Naive B cell (primary cell): ENCODE data around the gene FRMD4A. TPM values are rescaled to one million over a fixed set of nuclear protein-coding genes. Genes with fewer than 3 reads are reported as not detected.

ENCODE experiments used
- ATAC-seq, 2 donors: fragments of 150-1000 bp; cut with Tn5 transposase; 2 replicates each; pipeline ENCODE4 v1.10.0; 2021; ENCODE audit warnings: low read depth in 2 of 2, mild to moderate bottlenecking in 2 of 2, moderate library complexity in 2 of 2
- DNase-seq: peaks from one replicate; pipeline ENCODE4 v3.0.0; 2022
- H3K27ac Mint-ChIP-seq, 6 donors: one replicate each; pipeline ENCODE4 v1.8.0; 2020 to 2022; ENCODE audit warnings: mild to moderate bottlenecking in 6 of 6, mixed read lengths in 6 of 6, moderate library complexity in 5 of 6, inconsistent platforms in 2 of 6
- H3K27me3 Mint-ChIP-seq, 3 donors: one replicate each; pipeline ENCODE4 v1.8.0; 2021 to 2022; ENCODE audit warnings: mixed read lengths in 3 of 3, mild to moderate bottlenecking in 1 of 3
- H3K36me3 Mint-ChIP-seq, 2 donors: one replicate each; pipeline ENCODE4 v1.8.0; 2020 to 2022; ENCODE audit warnings: mixed read lengths in 2 of 2, inconsistent platforms in 1 of 2, mild to moderate bottlenecking in 1 of 2
- H3K4me1 Mint-ChIP-seq, 3 donors: one replicate each; pipeline ENCODE4 v1.8.0; 2020 to 2022; ENCODE audit warnings: mixed read lengths in 3 of 3, inconsistent platforms in 1 of 3, mild to moderate bottlenecking in 1 of 3, moderate library complexity in 1 of 3
- H3K4me3 Mint-ChIP-seq, 8 donors: one replicate each; pipeline ENCODE4 v1.8.0; 2020 to 2022; ENCODE audit warnings: mild to moderate bottlenecking in 8 of 8, mixed read lengths in 8 of 8, moderate library complexity in 8 of 8, inconsistent platforms in 2 of 8
- H3K9me3 Mint-ChIP-seq, 7 donors: one replicate each; pipeline ENCODE4 v1.8.0; 2020 to 2022; ENCODE audit warnings: mixed read lengths in 7 of 7, mild to moderate bottlenecking in 5 of 7, inconsistent platforms in 2 of 7, moderate library complexity in 1 of 7
- polyA plus RNA-seq, 6 donors: library from polyadenylated mRNA; unstranded; fragments of 300-500 nt; fragmentation: Illumina TruSeq; gene quantifications; one replicate each; pipeline ENCODE4 v1.2.3, GENCODE V29; 2021; ENCODE audit warnings: low read depth in 6 of 6

The FRMD4A gene
- polyA plus RNA-seq, 6 donors from 2014 or later: 0.09 to 0.20 (median 0.10) TPM; not detected in 3

GRCh38 chr10:14181567-14181936 is 149.2 kb downstream of the FRMD4A start:
- DNase-seq: no peak
- Mint-ChIP-seq H3K4me3 (no peak overlapping the region), H3K27me3 (peaks cover 25 to 43% (median 40%) of the 10 kb centered on the region in 3 donors), H3K27ac (peak overlapping the region in 1 of 6 donors; percentile 21), H3K9me3 (peaks cover 0 to 14% (median 1%) of the 10 kb centered on the region in 7 donors), H3K4me1 (peaks cover 18 to 36% (median 28%) of the 10 kb centered on the region in 3 donors), H3K36me3 (peaks cover 0 to 21% of the 10 kb centered on the region in 2 donors)
- no peak for ATAC-seq

- no peak for DNase-seq
- no peak for ATAC-seq
- H3K9me3 Mint-ChIP-seq: peaks cover 0 to 14% (median 1%) of the 10 kb centered on the region in 7 donors
- peaks cover 0 to 23% of the 10 kb centered on the region in 2 donors for H3K36me3 Mint-ChIP-seq
- peak overlapping the region in 1 of 6 donors; percentile 21 for H3K27ac Mint-ChIP-seq
- H3K4me1 Mint-ChIP-seq: peaks cover 13 to 31% (median 23%) of the 10 kb centered on the region in 3 donors
- H3K27me3 Mint-ChIP-seq: peaks cover 28 to 49% (median 45%) of the 10 kb centered on the region in 3 donors
- H3K4me3 Mint-ChIP-seq: no peak overlapping the region
These were observed 149.7 kb downstream of the FRMD4A start for GRCh38 chr10:14180911-14181566.

DNA sequence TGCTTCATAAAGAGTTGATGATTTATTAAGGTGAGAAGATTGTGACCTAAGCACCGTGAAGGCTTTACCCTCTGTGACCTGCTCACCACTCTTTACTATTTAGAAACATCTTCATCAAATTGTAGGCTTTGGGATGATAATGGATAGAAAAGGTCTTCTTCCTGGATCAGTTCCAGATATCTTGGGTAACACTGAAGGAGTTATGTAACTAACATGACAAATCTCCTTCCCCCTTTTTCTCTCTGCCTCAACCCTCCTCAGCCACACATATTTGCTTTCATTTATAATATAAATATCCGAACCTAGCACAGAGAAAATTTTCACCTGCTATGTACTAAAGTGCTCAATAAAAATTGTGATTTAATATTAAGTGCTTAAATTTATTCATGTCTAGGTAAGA is 151.5 kb downstream of the FRMD4A start:
- Mint-ChIP-seq H3K36me3 (peaks cover 0 to 17% of the 10 kb centered on the region in 2 donors), H3K27ac (no peak overlapping the region), H3K4me1 (peaks cover 9 to 23% (median 13%) of the 10 kb centered on the region in 3 donors), H3K9me3 (peaks cover 0 to 14% (median 0%) of the 10 kb centered on the region in 7 donors), H3K4me3 (no peak overlapping the region), H3K27me3 (peaks cover 42 to 66% (median 62%) of the 10 kb centered on the region in 3 donors)
- no peak for DNase-seq
- no peak for ATAC-seq

DNA sequence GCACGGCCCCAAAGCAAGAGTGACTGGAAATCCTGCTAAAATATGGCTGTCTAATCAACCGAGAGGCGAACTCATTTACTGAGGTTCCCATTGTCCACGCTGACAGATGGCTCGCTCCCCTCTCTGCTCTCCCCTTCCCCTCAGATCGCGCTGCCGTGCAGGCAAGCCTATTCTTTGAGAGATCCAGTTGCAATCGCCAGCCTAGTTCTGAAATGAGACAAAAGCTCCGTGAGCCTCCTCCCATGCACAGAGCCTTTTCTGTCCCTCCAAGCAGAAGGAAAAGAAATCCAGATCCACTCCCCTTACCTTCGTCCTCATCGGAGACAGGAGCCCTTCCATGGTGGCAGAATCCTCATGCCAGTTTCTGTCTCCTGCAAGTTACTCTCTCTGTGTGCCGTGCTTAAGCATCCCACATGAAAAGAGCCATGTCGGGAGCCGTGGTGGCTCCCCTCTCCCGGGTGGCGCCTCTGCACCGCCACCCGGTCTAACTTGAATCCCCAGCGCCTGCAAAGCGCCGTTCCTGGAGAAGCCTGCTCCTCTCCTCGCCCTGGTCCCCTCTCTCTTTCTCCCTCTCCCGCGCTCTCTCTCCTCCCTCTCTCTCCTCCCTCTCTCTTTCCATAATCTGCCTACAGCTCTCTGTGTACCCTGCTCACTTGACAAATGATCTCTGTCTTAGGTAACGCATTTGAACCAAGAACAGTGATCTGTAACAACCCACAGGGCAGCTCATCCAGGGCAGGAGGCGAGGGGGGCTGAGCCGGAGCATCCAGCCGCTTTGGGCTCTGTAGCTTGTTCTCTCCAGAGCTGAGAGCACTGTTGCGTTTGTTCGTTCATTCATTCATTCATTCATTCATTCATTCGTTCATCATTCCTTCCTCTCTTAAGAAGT is 156.8 kb downstream of the FRMD4A start:
- H3K27me3 Mint-ChIP-seq: peaks cover 67 to 76% (median 70%) of the 10 kb centered on the region in 3 donors
- H3K27ac Mint-ChIP-seq: peak overlapping the region in 4 of 6 donors; percentile 2 to 79 (median 15)

GRCh38 chr10:14173391-14173705 is 157.4 kb downstream of the FRMD4A start:
- ATAC-seq: peak; percentile 56 to 70
- H3K36me3 Mint-ChIP-seq: peaks cover 0 to 9% of the 10 kb centered on the region in 2 donors
- H3K27me3 Mint-ChIP-seq: peaks cover 66 to 81% (median 76%) of the 10 kb centered on the region in 3 donors
- H3K9me3 Mint-ChIP-seq: peaks cover 0 to 4% (median 0%) of the 10 kb centered on the region in 7 donors
- H3K4me1 Mint-ChIP-seq: peaks cover 11 to 26% (median 19%) of the 10 kb centered on the region in 3 donors
- peak overlapping the region; percentile 76 to 93 (median 86) for H3K4me3 Mint-ChIP-seq
- H3K27ac Mint-ChIP-seq: peak overlapping the region in 1 of 6 donors; percentile 2
- no peak for DNase-seq

More for the DNA sequence above, 156.8 kb downstream of the FRMD4A start:
- peak; percentile 32 to 52 for ATAC-seq
- Mint-ChIP-seq H3K9me3 (peaks cover 0 to 4% (median 0%) of the 10 kb centered on the region in 7 donors), H3K4me1 (peaks cover 11 to 26% (median 19%) of the 10 kb centered on the region in 3 donors), H3K36me3 (peaks cover 0 to 9% of the 10 kb centered on the region in 2 donors), H3K4me3 (peak overlapping the region; percentile 76 to 93 (median 86))
- DNase-seq: peak; percentile 14

DNA sequence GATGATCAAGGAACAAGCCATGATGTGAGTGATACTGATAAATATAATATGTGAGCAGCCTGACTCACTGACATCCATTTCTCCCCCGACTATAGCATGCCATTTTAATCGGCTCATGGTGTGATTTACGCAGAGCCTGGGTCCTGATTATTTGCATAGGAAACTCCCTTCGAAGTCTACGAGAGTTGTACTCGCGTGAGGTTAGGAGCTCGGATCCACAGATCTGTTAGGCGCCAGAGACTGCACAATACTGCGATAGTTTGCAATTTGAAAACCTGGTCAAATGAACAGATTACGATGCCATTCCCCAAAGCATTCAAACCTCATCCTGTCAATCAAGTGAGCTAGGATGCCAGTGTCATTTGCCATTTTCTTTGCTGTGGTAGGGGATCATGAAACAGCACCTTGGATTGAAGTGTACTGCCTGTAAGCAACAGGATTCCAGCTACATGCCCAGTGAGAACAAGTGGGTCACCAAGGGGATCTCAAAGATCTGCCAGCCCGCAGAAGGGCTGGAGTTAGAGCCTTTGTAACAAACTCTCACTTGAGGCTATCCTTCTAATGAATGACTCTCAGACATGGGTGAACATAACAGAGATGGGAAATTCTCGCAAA is 158.3 kb downstream of the FRMD4A start:
- Mint-ChIP-seq H3K4me3 (peak overlapping the region in 1 of 8 donors; percentile 93), H3K4me1 (peaks cover 11 to 26% (median 19%) of the 10 kb centered on the region in 3 donors), H3K9me3 (peaks cover 0 to 4% (median 0%) of the 10 kb centered on the region in 7 donors), H3K27me3 (peaks cover 71 to 82% (median 82%) of the 10 kb centered on the region in 3 donors), H3K27ac (no peak overlapping the region), H3K36me3 (peaks cover 0 to 9% of the 10 kb centered on the region in 2 donors)
- no peak for DNase-seq
- ATAC-seq: no peak

- Mint-ChIP-seq H3K4me1 (peaks cover 11 to 26% (median 19%) of the 10 kb centered on the region in 3 donors), H3K27me3 (peaks cover 71 to 81% (median 81%) of the 10 kb centered on the region in 3 donors), H3K4me3 (no peak overlapping the region), H3K9me3 (no peaks in the 10 kb centered on the region), H3K27ac (no peak overlapping the region), H3K36me3 (no peaks in the 10 kb centered on the region)
- ATAC-seq (no peak), DNase-seq (no peak)
These were observed 159.4 kb downstream of the FRMD4A start for GRCh38 chr10:14171336-14171735.

DNA sequence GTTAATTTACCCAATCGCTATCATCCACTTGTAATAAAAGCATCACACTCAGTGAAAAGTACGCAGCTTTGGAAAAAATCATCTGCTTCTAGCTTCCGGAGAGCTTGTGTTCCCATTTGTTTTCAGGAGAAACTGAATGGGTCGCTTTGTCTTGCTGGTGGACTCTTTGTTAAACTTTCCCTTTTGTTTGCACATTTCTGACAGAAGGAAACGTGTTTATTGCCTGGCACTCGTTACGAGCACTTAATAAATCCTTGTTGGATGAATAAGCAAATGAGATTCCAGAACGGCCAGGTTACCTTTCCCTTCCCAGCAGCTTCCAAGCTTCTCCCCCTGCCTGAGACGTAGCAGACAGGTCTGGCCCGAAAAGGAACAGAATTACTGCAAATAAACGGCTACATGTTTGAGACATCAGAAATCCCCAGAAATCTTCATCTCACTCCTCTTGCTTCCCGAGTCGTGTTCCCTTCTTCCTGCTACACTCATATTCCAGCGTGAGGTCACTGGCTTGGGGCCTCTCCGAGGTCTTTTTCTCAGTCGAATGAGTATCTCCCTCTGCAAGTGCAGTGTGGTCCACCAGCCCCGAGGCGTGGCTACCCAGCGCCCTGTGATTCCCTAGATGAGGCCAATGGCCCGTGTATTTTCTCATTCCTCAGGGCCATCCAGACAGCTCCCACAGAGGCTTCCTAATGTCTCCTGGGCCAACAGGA is 167.2 kb downstream of the FRMD4A start:
- DNase-seq (no peak), ATAC-seq (no peak)
- H3K9me3 Mint-ChIP-seq: peaks cover 0 to 5% (median 0%) of the 10 kb centered on the region in 7 donors
- H3K4me3 Mint-ChIP-seq: no peak overlapping the region
- H3K4me1 Mint-ChIP-seq: no peaks in the 10 kb centered on the region
- peaks cover 40 to 65% (median 63%) of the 10 kb centered on the region in 3 donors for H3K27me3 Mint-ChIP-seq
- no peak overlapping the region for H3K27ac Mint-ChIP-seq
- no peaks in the 10 kb centered on the region for H3K36me3 Mint-ChIP-seq

GRCh38 chr10:14162629-14163344 is 167.9 kb downstream of the FRMD4A start:
- H3K4me3 Mint-ChIP-seq: no peak overlapping the region
- DNase-seq: no peak
- no peak for ATAC-seq
- peaks cover 0 to 5% (median 0%) of the 10 kb centered on the region in 7 donors for H3K9me3 Mint-ChIP-seq
- peaks cover 41 to 65% (median 63%) of the 10 kb centered on the region in 3 donors for H3K27me3 Mint-ChIP-seq
- no peaks in the 10 kb centered on the region for H3K4me1 Mint-ChIP-seq
- peak overlapping the region in 1 of 6 donors; percentile 13 for H3K27ac Mint-ChIP-seq
- H3K36me3 Mint-ChIP-seq: no peaks in the 10 kb centered on the region

GRCh38 chr10:14162061-14162460 is 168.7 kb downstream of the FRMD4A start:
- Mint-ChIP-seq H3K27ac (no peak overlapping the region), H3K9me3 (peaks cover 0 to 5% (median 0%) of the 10 kb centered on the region in 7 donors), H3K4me1 (no peaks in the 10 kb centered on the region), H3K36me3 (no peaks in the 10 kb centered on the region), H3K4me3 (no peak overlapping the region), H3K27me3 (peaks cover 45 to 65% (median 63%) of the 10 kb centered on the region in 3 donors)
- ATAC-seq (no peak), DNase-seq (no peak)

DNA sequence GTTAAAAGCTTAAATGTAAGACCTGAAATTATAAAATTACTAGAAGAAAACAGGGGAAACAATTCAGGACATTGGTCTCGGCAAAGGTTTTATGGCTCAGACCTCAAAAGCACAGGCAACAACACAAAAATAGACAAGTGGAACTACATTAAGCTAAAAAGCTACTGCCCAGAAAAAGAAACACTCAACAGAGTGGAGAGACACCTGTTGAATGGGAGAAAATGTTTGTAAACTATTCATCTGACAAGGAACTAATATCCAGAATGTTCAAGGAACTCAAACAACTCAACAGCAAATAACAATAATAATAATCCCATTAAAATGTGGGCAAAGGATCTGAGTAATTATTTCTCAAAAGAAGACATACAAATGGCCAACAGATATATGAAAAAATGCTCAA is 170.4 kb downstream of the FRMD4A start:
- H3K27ac Mint-ChIP-seq: no peak overlapping the region
- H3K4me3 Mint-ChIP-seq: no peak overlapping the region
- H3K9me3 Mint-ChIP-seq: peaks cover 0 to 21% (median 7%) of the 10 kb centered on the region in 7 donors
- peaks cover 49 to 68% (median 62%) of the 10 kb centered on the region in 3 donors for H3K27me3 Mint-ChIP-seq
- DNase-seq (no peak), ATAC-seq (no peak)
- H3K4me1 Mint-ChIP-seq: no peaks in the 10 kb centered on the region
- peaks cover 0 to 5% of the 10 kb centered on the region in 2 donors for H3K36me3 Mint-ChIP-seq

DNA sequence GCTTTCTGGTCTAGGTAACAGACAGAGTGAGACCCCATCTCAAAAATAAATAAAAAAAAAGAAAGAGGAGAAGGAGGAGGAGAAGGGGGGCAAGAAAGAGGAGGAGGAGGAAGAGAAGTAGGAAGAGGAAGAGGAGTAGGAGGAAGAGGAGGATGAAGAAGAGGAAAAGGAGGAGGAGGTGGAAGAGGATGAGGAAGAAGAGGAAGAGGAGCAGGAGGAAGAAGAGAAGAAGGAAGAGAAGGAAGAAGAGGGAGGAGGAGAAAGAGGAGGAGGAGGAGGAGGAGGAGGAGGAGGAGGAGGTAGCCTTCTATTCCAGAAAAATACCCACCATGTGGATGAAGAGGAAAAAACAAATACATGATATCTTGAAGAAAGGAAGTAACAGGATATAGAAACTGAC is 172.1 kb downstream of the FRMD4A start:
- H3K27ac Mint-ChIP-seq: peak overlapping the region in 1 of 6 donors; percentile 5
- ATAC-seq (no peak), DNase-seq (no peak)
- no peak overlapping the region for H3K4me3 Mint-ChIP-seq
- H3K27me3 Mint-ChIP-seq: peaks cover 49 to 68% (median 64%) of the 10 kb centered on the region in 3 donors
- peaks cover 0 to 8% of the 10 kb centered on the region in 2 donors for H3K36me3 Mint-ChIP-seq
- H3K9me3 Mint-ChIP-seq: peaks cover 0 to 34% (median 9%) of the 10 kb centered on the region in 7 donors
- no peaks in the 10 kb centered on the region for H3K4me1 Mint-ChIP-seq
